ENCODE data around the gene CEACAM18.
"Not testable (repeated sequence)": the region's sequence is repeated elsewhere in the genome, so short reads cannot be mapped to it uniquely, and the experiment has no call there.

The CEACAM18 gene

GRCh38 chr19:51478381-51479234 lies at the start of gene CEACAM18:
Gene CEACAM18, plus strand, starts transcription at chr19:51478539.
- no peak for DNase-seq (ENCODE audit: low spot score)

GRCh38 chr19:51430221-51430620 lies 48.1 kb upstream of the CEACAM18 start:
- DNase-seq (ENCODE audit: low spot score): no peak

- DNase-seq (ENCODE audit: low spot score): no peak
Observed at GRCh38 chr19:51431124-51431523, 47.2 kb upstream of the CEACAM18 start.

- DNase-seq (ENCODE audit: low spot score): no peak
Observed at GRCh38 chr19:51433043-51433442, 45.3 kb upstream of the CEACAM18 start.

GRCh38 chr19:51434456-51434855 lies 43.9 kb upstream of the CEACAM18 start:
- DNase-seq (ENCODE audit: low spot score): no peak

GRCh38 chr19:51439021-51439465 lies 39.3 kb upstream of the CEACAM18 start:
- DNase-seq (ENCODE audit: low spot score): no peak

GRCh38 chr19:51440052-51440451 lies 38.3 kb upstream of the CEACAM18 start:
- no peak for DNase-seq (ENCODE audit: low spot score)

GRCh38 chr19:51440846-51441409 lies 37.4 kb upstream of the CEACAM18 start:
- DNase-seq (ENCODE audit: low spot score): no peak

GRCh38 chr19:51441410-51442390 lies 36.6 kb upstream of the CEACAM18 start:
- no peak for DNase-seq (ENCODE audit: low spot score)

- not testable (repeated sequence) for DNase-seq (ENCODE audit: low spot score)
Observed at GRCh38 chr19:51447510-51447909, 30.8 kb upstream of the CEACAM18 start.

GRCh38 chr19:51448011-51448410 lies 30.3 kb upstream of the CEACAM18 start:
- no peak for DNase-seq (ENCODE audit: low spot score)

GRCh38 chr19:51448411-51449016 lies 29.8 kb upstream of the CEACAM18 start:
- no peak for DNase-seq (ENCODE audit: low spot score)

- no peak for DNase-seq (ENCODE audit: low spot score)
Observed at GRCh38 chr19:51450730-51451307, 27.5 kb upstream of the CEACAM18 start.

GRCh38 chr19:51456541-51457290 lies 21.6 kb upstream of the CEACAM18 start:
- DNase-seq (ENCODE audit: low spot score): no peak

GRCh38 chr19:51457351-51458013 lies 20.9 kb upstream of the CEACAM18 start:
- DNase-seq (ENCODE audit: low spot score): no peak

- DNase-seq (ENCODE audit: low spot score): no peak
Observed at GRCh38 chr19:51458051-51458645, 20.2 kb upstream of the CEACAM18 start, which contains the start of gene SIGLEC8. Gene SIGLEC8, minus strand, starts transcription at chr19:51458454. Its CDS starts 67 bp downstream, at chr19:51458387.

- DNase-seq (ENCODE audit: low spot score): no peak
Observed at GRCh38 chr19:51458899-51459505, 19.3 kb upstream of the CEACAM18 start.

- DNase-seq (ENCODE audit: low spot score): no peak
Observed at GRCh38 chr19:51460164-51460992, 18.0 kb upstream of the CEACAM18 start.

All from AG08396 (cell line).